HFFc6 (cell line): ENCODE results near the gene ZNF639. TPM values are rescaled to one million over a fixed set of nuclear protein-coding genes. Genes with fewer than 3 reads are reported as not detected.

Source experiments
- DNase-seq: peaks from one replicate; pipeline ENCODE4 v3.0.0-alpha.2; 2018
- H3K27ac Mint-ChIP-seq: 2 replicates; pipeline ENCODE4 v1.8.0; 2020; ENCODE audit warnings: mild to moderate bottlenecking, mixed read lengths
- H3K27me3 Mint-ChIP-seq: 2 replicates; pipeline ENCODE4 v1.8.0; 2021; ENCODE audit warnings: mild to moderate bottlenecking, moderate library complexity, mixed read lengths; ENCODE audit not compliant: insufficient read depth
- H3K36me3 Mint-ChIP-seq: 2 replicates; pipeline ENCODE4 v1.8.0; 2021; ENCODE audit warnings: low read depth, mixed read lengths
- H3K4me1 Mint-ChIP-seq: 2 replicates; pipeline ENCODE4 v1.8.0; 2020; ENCODE audit warnings: low read depth, mixed read lengths
- H3K4me3 Mint-ChIP-seq: 2 replicates; pipeline ENCODE4 v1.8.0; 2020; ENCODE audit warnings: mild to moderate bottlenecking, moderate library complexity, mixed read lengths
- H3K9me3 Mint-ChIP-seq: 2 replicates; pipeline ENCODE4 v1.8.0; 2020; ENCODE audit warnings: mild to moderate bottlenecking, mixed read lengths
- total RNA-seq, 6 experiments: library from RNA; stranded (reverse); fragmentation: NEBNext Ultra II Directional; extraction: Animal tissue kit (Norgen Biotek cat#: 25700); gene quantifications; 2 replicates in 1 of 6; 3 replicates in 5 of 6; pipeline ENCODE4 v1.2.3, GENCODE V29; 2021
- TF ChIP-seq, protein P1 (sequence below): fragments of 200-600 bp; sonication (generic); IDR thresholded peaks from 2 replicates; pipeline ENCODE4 v1.5.0; 2021; ENCODE audit warnings: antibody characterized with exemption, mild to moderate bottlenecking

Gene ZNF639
- total RNA-seq, 6 experiments from 2014 or later, result 24.9 to 32.8 (median 29.0) TPM

DNA sequence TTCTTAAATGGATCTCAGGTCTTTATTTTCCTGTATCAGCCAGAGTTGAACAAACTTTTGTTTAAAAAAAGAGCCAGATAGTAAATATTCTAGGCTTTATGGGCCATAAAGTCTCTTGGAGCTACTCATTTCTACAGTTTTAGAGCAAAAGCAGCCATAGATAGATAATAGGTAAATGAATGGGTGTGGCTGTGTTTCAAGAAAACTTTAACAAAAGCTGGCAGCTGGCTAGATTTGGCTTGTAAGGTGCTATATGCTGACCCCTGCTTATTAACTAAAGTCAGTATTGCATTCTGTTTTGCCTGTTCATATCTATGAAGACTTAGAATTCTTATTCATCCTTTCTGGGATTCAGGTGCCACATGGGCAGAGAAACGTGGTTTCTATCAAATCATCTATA lies 53.6 kb downstream of the ZNF639 start:
- TF ChIP-seq, protein P1, sequence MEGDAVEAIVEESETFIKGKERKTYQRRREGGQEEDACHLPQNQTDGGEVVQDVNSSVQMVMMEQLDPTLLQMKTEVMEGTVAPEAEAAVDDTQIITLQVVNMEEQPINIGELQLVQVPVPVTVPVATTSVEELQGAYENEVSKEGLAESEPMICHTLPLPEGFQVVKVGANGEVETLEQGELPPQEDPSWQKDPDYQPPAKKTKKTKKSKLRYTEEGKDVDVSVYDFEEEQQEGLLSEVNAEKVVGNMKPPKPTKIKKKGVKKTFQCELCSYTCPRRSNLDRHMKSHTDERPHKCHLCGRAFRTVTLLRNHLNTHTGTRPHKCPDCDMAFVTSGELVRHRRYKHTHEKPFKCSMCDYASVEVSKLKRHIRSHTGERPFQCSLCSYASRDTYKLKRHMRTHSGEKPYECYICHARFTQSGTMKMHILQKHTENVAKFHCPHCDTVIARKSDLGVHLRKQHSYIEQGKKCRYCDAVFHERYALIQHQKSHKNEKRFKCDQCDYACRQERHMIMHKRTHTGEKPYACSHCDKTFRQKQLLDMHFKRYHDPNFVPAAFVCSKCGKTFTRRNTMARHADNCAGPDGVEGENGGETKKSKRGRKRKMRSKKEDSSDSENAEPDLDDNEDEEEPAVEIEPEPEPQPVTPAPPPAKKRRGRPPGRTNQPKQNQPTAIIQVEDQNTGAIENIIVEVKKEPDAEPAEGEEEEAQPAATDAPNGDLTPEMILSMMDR, result no peak
- no peak overlapping the region for H3K27ac Mint-ChIP-seq
- H3K36me3 Mint-ChIP-seq, result peaks cover 34% of the 10 kb centered on the region
- no peaks in the 10 kb centered on the region for H3K9me3 Mint-ChIP-seq
- H3K27me3 Mint-ChIP-seq, result 0 out of 2 replicates have a peak, but pooled peaks cover 2% of the 10 kb centered on the region
- no peaks in the 10 kb centered on the region for H3K4me1 Mint-ChIP-seq
- no peak overlapping the region for H3K4me3 Mint-ChIP-seq
- no peak for DNase-seq

Other genes starting within 250 kb of the ZNF639 start
- gene PIK3CA, start 174.7 kb upstream of the ZNF639 start, total RNA-seq, result 10 to 100 TPM; 16.1 to 21.2 (median 19.7) TPM
- gene KCNMB3, start 71.9 kb upstream of the ZNF639 start, total RNA-seq, result under 1 TPM; 0.26 to 0.66 (median 0.49) TPM
- gene MFN1, start 24.7 kb downstream of the ZNF639 start, total RNA-seq, result 10 to 100 TPM; 49.6 to 62.0 (median 56.3) TPM
- 10 to 100 TPM; 40.8 to 51.0 (median 46.3) TPM for gene GNB4, start 128.4 kb downstream of the ZNF639 start, total RNA-seq
- 10 to 100 TPM; 39.6 to 64.6 (median 59.4) TPM for gene ACTL6A, start 239.9 kb downstream of the ZNF639 start, total RNA-seq